GM13977 (cell line): ENCODE results near the gene CALML6.
A peak's percentile ranks its signal among the peaks of the same experiment; 100 is the strongest.
"Not testable (repeated sequence)": the region's sequence is repeated elsewhere in the genome, so short reads cannot be mapped to it uniquely, and the experiment has no call there.

Experiments
- DNase-seq: peaks from one replicate; pipeline ENCODE4 v3.0.0; 2012; ENCODE audit warnings: low spot score
- in situ Hi-C: fragments of 300-500 bp; cut with MboI; formaldehyde crosslinking; loops from one replicate; pipeline ENCODE4 v1.12.0; 2022; ENCODE audit warnings: low sequenced_read_pairs, low pct_unique_long_range_greater_than_20kb, mixed read lengths, inconsistent platforms; ENCODE audit not compliant: unreplicated experiment
- TF ChIP-seq, protein P1 (sequence below): IDR thresholded peaks from 2 replicates; pipeline ENCODE4 v1.5.1; 2012; ENCODE audit warnings: mild to moderate bottlenecking, control low read depth; ENCODE audit not compliant: insufficient read depth; ENCODE audit errors: extremely low read depth, missing control alignments

The CALML6 gene

GRCh38 chr1:1883092-1883873, 31.8 kb upstream of the CALML6 start:
- in situ Hi-C loops, result no loop called here
- TF ChIP-seq, protein P1, sequence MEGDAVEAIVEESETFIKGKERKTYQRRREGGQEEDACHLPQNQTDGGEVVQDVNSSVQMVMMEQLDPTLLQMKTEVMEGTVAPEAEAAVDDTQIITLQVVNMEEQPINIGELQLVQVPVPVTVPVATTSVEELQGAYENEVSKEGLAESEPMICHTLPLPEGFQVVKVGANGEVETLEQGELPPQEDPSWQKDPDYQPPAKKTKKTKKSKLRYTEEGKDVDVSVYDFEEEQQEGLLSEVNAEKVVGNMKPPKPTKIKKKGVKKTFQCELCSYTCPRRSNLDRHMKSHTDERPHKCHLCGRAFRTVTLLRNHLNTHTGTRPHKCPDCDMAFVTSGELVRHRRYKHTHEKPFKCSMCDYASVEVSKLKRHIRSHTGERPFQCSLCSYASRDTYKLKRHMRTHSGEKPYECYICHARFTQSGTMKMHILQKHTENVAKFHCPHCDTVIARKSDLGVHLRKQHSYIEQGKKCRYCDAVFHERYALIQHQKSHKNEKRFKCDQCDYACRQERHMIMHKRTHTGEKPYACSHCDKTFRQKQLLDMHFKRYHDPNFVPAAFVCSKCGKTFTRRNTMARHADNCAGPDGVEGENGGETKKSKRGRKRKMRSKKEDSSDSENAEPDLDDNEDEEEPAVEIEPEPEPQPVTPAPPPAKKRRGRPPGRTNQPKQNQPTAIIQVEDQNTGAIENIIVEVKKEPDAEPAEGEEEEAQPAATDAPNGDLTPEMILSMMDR, result no peak
- no peak for DNase-seq

GRCh38 chr1:1883890-1884289, 31.2 kb upstream of the CALML6 start:
- in situ Hi-C loops, DNase-seq: not testable (repeated sequence)

DNA sequence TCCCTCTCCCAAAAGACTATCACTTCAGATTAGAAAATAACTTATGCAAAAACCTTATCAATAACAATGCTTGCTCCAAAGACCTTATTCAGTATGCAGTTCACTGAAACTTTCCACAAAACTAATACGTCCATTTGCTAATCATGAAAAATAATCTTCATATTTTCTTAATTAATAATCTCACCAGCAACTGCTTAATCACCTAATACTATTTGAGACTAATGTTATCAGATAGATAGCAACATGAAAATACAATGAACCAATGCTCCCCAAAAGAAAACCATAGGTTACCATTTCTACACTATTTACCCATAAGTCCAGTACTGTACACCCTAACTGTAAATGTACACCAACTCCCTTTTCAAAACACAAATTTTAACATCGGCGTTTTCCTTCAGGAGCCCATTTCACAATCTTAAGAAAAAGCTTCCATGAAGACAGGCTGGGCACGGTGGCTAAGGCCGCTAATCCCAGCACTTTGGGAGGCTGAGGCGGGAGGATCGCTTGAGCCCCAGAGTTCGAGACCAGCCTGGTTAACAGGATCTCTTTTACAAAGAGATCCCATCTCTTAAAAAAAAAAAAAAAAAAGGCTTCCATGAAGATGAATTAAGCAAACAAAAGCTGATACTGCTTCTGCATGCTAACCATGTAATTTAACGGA, 25.8 kb upstream of the CALML6 start:
- in situ Hi-C loops, result no loop called here
- DNase-seq, result no peak
- TF ChIP-seq, protein P1, result no peak

DNA sequence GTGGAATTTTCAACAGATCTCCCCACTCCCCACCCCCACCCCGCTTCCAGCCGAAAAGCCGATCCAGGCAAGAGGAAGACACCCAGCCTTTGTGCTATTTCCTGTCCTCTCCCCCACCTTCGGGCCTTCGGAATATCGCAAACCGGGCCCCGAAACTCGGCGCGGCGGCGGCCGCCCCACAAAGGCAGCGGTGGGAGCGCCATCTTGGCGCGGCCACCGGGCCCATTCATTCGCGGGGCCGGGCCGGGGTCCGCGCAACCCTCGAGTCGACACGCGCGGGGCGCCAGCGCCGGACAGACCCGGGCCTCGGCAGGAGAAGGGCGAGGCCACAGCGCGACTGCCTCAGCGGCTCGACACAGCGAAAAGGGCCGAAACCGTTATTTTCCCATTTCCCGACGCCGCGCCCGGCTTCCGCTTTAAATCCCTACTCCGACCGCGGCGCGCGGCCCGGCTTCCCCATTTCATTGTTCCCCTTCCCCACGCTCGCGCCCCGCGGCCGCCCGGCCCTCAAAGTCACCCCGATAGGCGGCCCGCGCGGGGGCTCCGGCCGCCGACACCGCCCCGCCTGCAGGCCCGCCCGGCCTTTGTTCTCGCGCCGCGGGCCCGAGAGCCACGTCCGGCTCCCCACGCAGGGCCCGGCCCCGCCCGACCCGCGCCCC, 25.1 kb upstream of the CALML6 start:
- in situ Hi-C loops, result no loop called here
- peak; percentile 84 for DNase-seq
- TF ChIP-seq, protein P1, result no peak

- in situ Hi-C loops, result no loop called here
- peak; percentile 98 for DNase-seq
- TF ChIP-seq, protein P1, result no peak
These were observed 24.3 kb upstream of the CALML6 start, which contains the start of gene GNB1 for GRCh38 chr1:1890506-1891348. TSS of gene GNB1 (minus strand) at chr1:1891087. CDS start at chr1:1825453, 65,634 bp downstream.

- in situ Hi-C loops, result no loop called here
- TF ChIP-seq, protein P1, result no peak
- peak; percentile 87 for DNase-seq
These were observed 23.5 kb upstream of the CALML6 start for GRCh38 chr1:1891349-1892078.
